Measurements from ENCODE around the gene SH3RF2. TPM values are rescaled to one million over a fixed set of nuclear protein-coding genes. Genes with fewer than 3 reads are reported as not detected.
A peak's percentile ranks its signal among the peaks of the same experiment; 100 is the strongest.

Gene SH3RF2
- total RNA-seq, 1 experiment from 2014 or later: not detected

GRCh38 chr5:145939540-145940065 lies 3.2 kb downstream of the SH3RF2 start:
- no peak overlapping the region for H3K4me3 ChIP-seq (ENCODE audit: low read length)
- peaks cover 16% of the 10 kb centered on the region for H3K4me1 ChIP-seq (ENCODE audit: low read length)
- H3K4me2 ChIP-seq (ENCODE audit: low read depth, low read length, poor library complexity, severe bottlenecking): no peak overlapping the region
- no peaks in the 10 kb centered on the region for H3K36me3 ChIP-seq (ENCODE audit: insufficient read depth, low read length)
- H3K9ac ChIP-seq (ENCODE audit: low read length): no peak overlapping the region
- H3K27me3 ChIP-seq (ENCODE audit: low read length): no peaks in the 10 kb centered on the region
- 0 out of 2 replicates have a peak, but pooled peaks cover 4% of the 10 kb centered on the region for H4K20me1 ChIP-seq (ENCODE audit: insufficient read depth, low read depth, low read length)
- no peaks in the 10 kb centered on the region for H3K79me2 ChIP-seq (ENCODE audit: low read length)
- DNase-seq: no peak
- H2AFZ ChIP-seq (ENCODE audit: low read length): no peak overlapping the region
- H3K27ac ChIP-seq (ENCODE audit: low read length): no peak overlapping the region
- no peaks in the 10 kb centered on the region for H3K9me3 ChIP-seq (ENCODE audit: low read length)
- no peaks in the 10 kb centered on the region for H3K9me2 ChIP-seq (replicated peaks; ENCODE audit: insufficient read depth, low read length)

- H3K79me2 ChIP-seq (ENCODE audit: low read length): no peaks in the 10 kb centered on the region
- H4K20me1 ChIP-seq (ENCODE audit: insufficient read depth, low read depth, low read length): 0 out of 2 replicates have a peak, but pooled peaks cover 4% of the 10 kb centered on the region
- H3K4me3 ChIP-seq (ENCODE audit: low read length): no peak overlapping the region
- H3K27me3 ChIP-seq (ENCODE audit: low read length): no peaks in the 10 kb centered on the region
- H3K36me3 ChIP-seq (ENCODE audit: insufficient read depth, low read length): no peaks in the 10 kb centered on the region
- H3K4me1 ChIP-seq (ENCODE audit: low read length): peaks cover 16% of the 10 kb centered on the region
- H3K27ac ChIP-seq (ENCODE audit: low read length): no peak overlapping the region
- H3K9me3 ChIP-seq (ENCODE audit: low read length): no peaks in the 10 kb centered on the region
- DNase-seq: no peak
- H3K9me2 ChIP-seq (replicated peaks; ENCODE audit: insufficient read depth, low read length): no peaks in the 10 kb centered on the region
- no peak overlapping the region for H3K4me2 ChIP-seq (ENCODE audit: low read depth, low read length, poor library complexity, severe bottlenecking)
- no peak overlapping the region for H2AFZ ChIP-seq (ENCODE audit: low read length)
- no peak overlapping the region for H3K9ac ChIP-seq (ENCODE audit: low read length)
Measured at GRCh38 chr5:145941096-145941447, 4.7 kb downstream of the SH3RF2 start.

GRCh38 chr5:145941448-145942130 lies 5.2 kb downstream of the SH3RF2 start:
- no peaks in the 10 kb centered on the region for H3K27me3 ChIP-seq (ENCODE audit: low read length)
- peaks cover 16% of the 10 kb centered on the region for H3K4me1 ChIP-seq (ENCODE audit: low read length)
- no peaks in the 10 kb centered on the region for H3K36me3 ChIP-seq (ENCODE audit: insufficient read depth, low read length)
- H3K9me2 ChIP-seq (replicated peaks; ENCODE audit: insufficient read depth, low read length): no peaks in the 10 kb centered on the region
- no peaks in the 10 kb centered on the region for H3K79me2 ChIP-seq (ENCODE audit: low read length)
- H4K20me1 ChIP-seq (ENCODE audit: insufficient read depth, low read depth, low read length): 0 out of 2 replicates have a peak, but pooled peaks cover 4% of the 10 kb centered on the region
- no peak overlapping the region for H3K4me3 ChIP-seq (ENCODE audit: low read length)
- H3K4me2 ChIP-seq (ENCODE audit: low read depth, low read length, poor library complexity, severe bottlenecking): no peak overlapping the region
- no peak overlapping the region for H2AFZ ChIP-seq (ENCODE audit: low read length)
- DNase-seq: no peak
- no peak overlapping the region for H3K9ac ChIP-seq (ENCODE audit: low read length)
- no peak overlapping the region for H3K27ac ChIP-seq (ENCODE audit: low read length)
- no peaks in the 10 kb centered on the region for H3K9me3 ChIP-seq (ENCODE audit: low read length)

GRCh38 chr5:145942201-145942600 lies 5.8 kb downstream of the SH3RF2 start:
- no peak overlapping the region for H3K4me3 ChIP-seq (ENCODE audit: low read length)
- H3K4me2 ChIP-seq (ENCODE audit: low read depth, low read length, poor library complexity, severe bottlenecking): no peak overlapping the region
- H3K4me1 ChIP-seq (ENCODE audit: low read length): peaks cover 16% of the 10 kb centered on the region
- H3K9me2 ChIP-seq (replicated peaks; ENCODE audit: insufficient read depth, low read length): no peaks in the 10 kb centered on the region
- DNase-seq: no peak
- H3K36me3 ChIP-seq (ENCODE audit: insufficient read depth, low read length): no peaks in the 10 kb centered on the region
- 0 out of 2 replicates have a peak, but pooled peaks cover 4% of the 10 kb centered on the region for H4K20me1 ChIP-seq (ENCODE audit: insufficient read depth, low read depth, low read length)
- H3K27me3 ChIP-seq (ENCODE audit: low read length): no peaks in the 10 kb centered on the region
- no peak overlapping the region for H3K9ac ChIP-seq (ENCODE audit: low read length)
- no peak overlapping the region for H3K27ac ChIP-seq (ENCODE audit: low read length)
- no peaks in the 10 kb centered on the region for H3K79me2 ChIP-seq (ENCODE audit: low read length)
- H3K9me3 ChIP-seq (ENCODE audit: low read length): no peaks in the 10 kb centered on the region
- no peak overlapping the region for H2AFZ ChIP-seq (ENCODE audit: low read length)

- Histone ChIP-seq H3K27me3 (ENCODE audit: low read length) (no peaks in the 10 kb centered on the region), H3K9me2 (replicated peaks; ENCODE audit: insufficient read depth, low read length) (no peaks in the 10 kb centered on the region), H3K4me1 (ENCODE audit: low read length) (peaks cover 16% of the 10 kb centered on the region), H4K20me1 (ENCODE audit: insufficient read depth, low read depth, low read length) (0 out of 2 replicates have a peak, but pooled peaks cover 4% of the 10 kb centered on the region), H3K9ac (ENCODE audit: low read length) (no peak overlapping the region), H3K79me2 (ENCODE audit: low read length) (no peaks in the 10 kb centered on the region), H3K36me3 (ENCODE audit: insufficient read depth, low read length) (no peaks in the 10 kb centered on the region), H2AFZ (ENCODE audit: low read length) (no peak overlapping the region), H3K9me3 (ENCODE audit: low read length) (no peaks in the 10 kb centered on the region), H3K4me2 (ENCODE audit: low read depth, low read length, poor library complexity, severe bottlenecking) (no peak overlapping the region), H3K27ac (ENCODE audit: low read length) (no peak overlapping the region), H3K4me3 (ENCODE audit: low read length) (no peak overlapping the region)
- DNase-seq: no peak
Measured at GRCh38 chr5:145942749-145943148, 6.4 kb downstream of the SH3RF2 start.

- peak; percentile 76 for DNase-seq
- Histone ChIP-seq H3K4me3 (ENCODE audit: low read length) (no peak overlapping the region), H3K36me3 (ENCODE audit: insufficient read depth, low read length) (no peaks in the 10 kb centered on the region), H2AFZ (ENCODE audit: low read length) (no peak overlapping the region), H3K9me3 (ENCODE audit: low read length) (no peaks in the 10 kb centered on the region), H3K4me2 (ENCODE audit: low read depth, low read length, poor library complexity, severe bottlenecking) (peak overlapping the region; percentile 3), H3K79me2 (ENCODE audit: low read length) (no peaks in the 10 kb centered on the region), H3K9ac (ENCODE audit: low read length) (no peak overlapping the region), H4K20me1 (ENCODE audit: insufficient read depth, low read depth, low read length) (0 out of 2 replicates have a peak, but pooled peaks cover 4% of the 10 kb centered on the region), H3K27me3 (ENCODE audit: low read length) (no peaks in the 10 kb centered on the region), H3K27ac (ENCODE audit: low read length) (no peak overlapping the region), H3K4me1 (ENCODE audit: low read length) (peaks cover 16% of the 10 kb centered on the region), H3K9me2 (replicated peaks; ENCODE audit: insufficient read depth, low read length) (no peaks in the 10 kb centered on the region)
Measured at GRCh38 chr5:145943674-145944121, 7.3 kb downstream of the SH3RF2 start.

GRCh38 chr5:145944328-145944727 lies 8.0 kb downstream of the SH3RF2 start:
- H3K9me2 ChIP-seq (replicated peaks; ENCODE audit: insufficient read depth, low read length): no peaks in the 10 kb centered on the region
- no peaks in the 10 kb centered on the region for H3K27me3 ChIP-seq (ENCODE audit: low read length)
- no peak overlapping the region for H3K27ac ChIP-seq (ENCODE audit: low read length)
- no peak overlapping the region for H3K4me3 ChIP-seq (ENCODE audit: low read length)
- no peak for DNase-seq
- H3K79me2 ChIP-seq (ENCODE audit: low read length): no peaks in the 10 kb centered on the region
- no peaks in the 10 kb centered on the region for H3K9me3 ChIP-seq (ENCODE audit: low read length)
- no peak overlapping the region for H3K4me2 ChIP-seq (ENCODE audit: low read depth, low read length, poor library complexity, severe bottlenecking)
- no peak overlapping the region for H3K9ac ChIP-seq (ENCODE audit: low read length)
- H3K4me1 ChIP-seq (ENCODE audit: low read length): peaks cover 16% of the 10 kb centered on the region
- H4K20me1 ChIP-seq (ENCODE audit: insufficient read depth, low read depth, low read length): 0 out of 2 replicates have a peak, but pooled peaks cover 4% of the 10 kb centered on the region
- no peak overlapping the region for H2AFZ ChIP-seq (ENCODE audit: low read length)
- H3K36me3 ChIP-seq (ENCODE audit: insufficient read depth, low read length): no peaks in the 10 kb centered on the region

- Histone ChIP-seq H3K4me2 (ENCODE audit: low read depth, low read length, poor library complexity, severe bottlenecking) (no peak overlapping the region), H2AFZ (ENCODE audit: low read length) (no peak overlapping the region), H3K9me2 (replicated peaks; ENCODE audit: insufficient read depth, low read length) (no peaks in the 10 kb centered on the region), H3K4me1 (ENCODE audit: low read length) (peaks cover 16% of the 10 kb centered on the region), H3K4me3 (ENCODE audit: low read length) (no peak overlapping the region), H3K27ac (ENCODE audit: low read length) (no peak overlapping the region), H3K36me3 (ENCODE audit: insufficient read depth, low read length) (no peaks in the 10 kb centered on the region), H4K20me1 (ENCODE audit: insufficient read depth, low read depth, low read length) (no peaks in the 10 kb centered on the region), H3K27me3 (ENCODE audit: low read length) (no peaks in the 10 kb centered on the region), H3K9me3 (ENCODE audit: low read length) (no peaks in the 10 kb centered on the region), H3K9ac (ENCODE audit: low read length) (no peak overlapping the region), H3K79me2 (ENCODE audit: low read length) (no peaks in the 10 kb centered on the region)
- DNase-seq: no peak
Measured at GRCh38 chr5:145945620-145946111, 9.3 kb downstream of the SH3RF2 start.
